SH-SY5Y (cell line): ENCODE measurements around the gene EMP2.

Experiments used
- GATA2 ChIP-seq: IDR thresholded peaks from 2 replicates; pipeline ENCODE4 v1.6.1; 2011; ENCODE audit warnings: mild to moderate bottlenecking, low read depth, low read length
- GATA3 ChIP-seq: IDR thresholded peaks from 2 replicates; pipeline ENCODE4 v1.6.1; 2011; ENCODE audit warnings: low read depth, mild to moderate bottlenecking, low read length, moderate library complexity

- TF ChIP-seq GATA2 (no peak), GATA3 (no peak)
Measured at GRCh38 chr16:10495031-10495345, 85.4 kb downstream of the EMP2 start.
